ENCODE results near the gene SHC1.

SHC1 gene

DNA sequence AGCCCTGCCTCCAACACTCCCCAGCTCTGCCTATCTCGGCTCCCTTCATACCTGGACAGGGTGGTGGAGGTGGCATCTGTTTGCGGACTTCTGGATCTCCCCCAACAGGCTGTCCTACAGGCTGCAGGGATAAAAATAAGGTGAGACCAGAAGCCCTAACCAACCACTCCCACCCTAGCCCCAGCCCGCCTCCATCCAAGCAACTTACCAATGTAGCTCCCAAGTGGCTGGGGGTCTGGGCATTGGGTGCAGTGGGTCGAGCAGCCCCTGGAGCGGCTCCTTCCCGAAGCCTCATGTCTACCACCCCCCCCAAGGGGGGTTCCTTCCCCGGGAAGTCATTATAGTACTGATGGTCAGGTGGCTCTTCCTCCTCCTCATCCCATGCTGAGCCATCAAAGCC is 4.4 kb downstream of the SHC1 start:
- peak overlapping the region; percentile 94 for H3K9ac ChIP-seq (ENCODE audit: low read depth, low read length)
- H3K36me3 ChIP-seq (ENCODE audit: insufficient read depth, low read length), result peaks cover 63% of the 10 kb centered on the region
- no peaks in the 10 kb centered on the region for H3K27me3 ChIP-seq (ENCODE audit: control insufficient read depth, insufficient read depth, low read length)
- no peak overlapping the region for H3K4me2 ChIP-seq (ENCODE audit: low read length)
- no peak overlapping the region for H3K4me3 ChIP-seq (ENCODE audit: low read length)
- no peaks in the 10 kb centered on the region for H3K9me3 ChIP-seq (replicated peaks; ENCODE audit: low read length)
- H3K4me1 ChIP-seq (ENCODE audit: control insufficient read depth, insufficient read depth, low read length), result peaks cover 57% of the 10 kb centered on the region

DNA sequence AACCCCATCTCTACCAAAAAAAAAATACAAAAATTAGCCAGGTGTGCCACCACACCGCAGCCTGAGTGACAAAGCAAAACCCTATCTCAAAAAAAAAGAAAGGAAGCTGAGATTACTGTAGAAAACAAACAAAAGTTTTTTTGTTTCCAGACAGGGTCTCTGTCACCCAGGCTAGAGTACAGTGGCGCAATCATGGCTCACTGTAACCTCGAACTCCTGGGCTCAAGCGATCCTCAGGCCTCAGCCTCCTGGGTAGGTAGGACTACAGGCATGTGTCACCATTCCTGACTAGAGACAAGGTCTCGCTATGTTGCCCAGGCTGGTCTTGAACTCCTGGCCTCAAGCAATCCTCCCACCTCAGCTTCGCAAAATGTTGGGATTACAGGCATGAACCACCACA is 6.2 kb downstream of the SHC1 start:
- Histone ChIP-seq H3K27me3 (ENCODE audit: control insufficient read depth, insufficient read depth, low read length) (no peaks in the 10 kb centered on the region), H3K36me3 (ENCODE audit: insufficient read depth, low read length) (peaks cover 63% of the 10 kb centered on the region), H3K9me3 (replicated peaks; ENCODE audit: low read length) (no peaks in the 10 kb centered on the region), H3K4me1 (ENCODE audit: control insufficient read depth, insufficient read depth, low read length) (peaks cover 59% of the 10 kb centered on the region), H3K9ac (ENCODE audit: low read depth, low read length) (no peak overlapping the region), H3K4me3 (ENCODE audit: low read length) (no peak overlapping the region), H3K4me2 (ENCODE audit: low read length) (no peak overlapping the region)

DNA sequence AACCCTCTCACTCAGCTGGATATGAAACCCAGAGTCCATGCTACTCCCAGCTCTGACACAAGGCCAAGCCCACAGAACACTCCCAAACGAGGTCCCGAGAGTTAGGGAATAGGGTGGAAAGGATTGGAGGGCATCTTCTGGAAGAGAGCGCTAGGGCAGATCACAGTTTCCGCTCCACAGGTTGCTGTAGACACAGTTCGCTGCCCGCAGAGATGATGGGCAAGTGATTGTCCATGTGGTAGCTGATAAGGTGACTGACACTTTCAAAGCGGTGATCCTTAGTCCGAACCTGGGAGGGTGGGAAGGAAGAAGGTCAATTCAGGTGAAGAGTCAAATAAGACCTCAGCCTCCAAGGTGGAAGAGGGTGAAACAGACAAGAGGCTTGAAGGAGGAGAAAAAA is 6.9 kb downstream of the SHC1 start:
- peaks cover 62% of the 10 kb centered on the region for H3K36me3 ChIP-seq (ENCODE audit: insufficient read depth, low read length)
- H3K4me2 ChIP-seq (ENCODE audit: low read length), result no peak overlapping the region
- H3K4me3 ChIP-seq (ENCODE audit: low read length), result no peak overlapping the region
- H3K27me3 ChIP-seq (ENCODE audit: control insufficient read depth, insufficient read depth, low read length), result no peaks in the 10 kb centered on the region
- H3K9me3 ChIP-seq (replicated peaks; ENCODE audit: low read length), result no peaks in the 10 kb centered on the region
- peaks cover 52% of the 10 kb centered on the region for H3K4me1 ChIP-seq (ENCODE audit: control insufficient read depth, insufficient read depth, low read length)
- peak overlapping the region; percentile 94 for H3K9ac ChIP-seq (ENCODE audit: low read depth, low read length)

DNA sequence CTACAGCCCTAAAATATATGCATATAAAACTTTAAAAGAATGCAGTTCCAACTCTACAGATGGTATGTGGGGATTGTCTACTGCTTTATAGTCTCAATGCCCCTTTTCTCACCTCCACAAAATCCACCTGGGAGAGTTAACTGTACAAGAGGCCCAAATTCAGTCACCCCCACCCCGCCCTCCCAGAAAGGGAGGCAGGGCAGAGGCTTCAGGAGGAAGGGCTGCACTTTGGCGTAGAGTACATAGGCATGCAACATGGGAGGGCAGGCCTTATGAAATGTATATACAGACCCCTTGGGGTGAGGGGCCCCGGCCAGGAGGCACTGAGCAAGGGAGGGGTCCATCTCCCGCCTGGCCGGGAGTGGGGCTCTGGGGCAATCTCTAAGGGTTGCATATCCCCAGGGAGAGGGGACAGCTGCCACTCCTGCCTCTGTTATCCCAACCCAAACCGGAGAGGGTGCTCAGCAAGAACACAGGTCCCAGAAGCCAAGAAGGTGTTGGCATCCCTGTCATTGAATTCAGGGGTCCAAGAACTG is 7.7 kb downstream of the SHC1 start:
- Histone ChIP-seq H3K4me2 (ENCODE audit: low read length) (peak overlapping the region; percentile 87), H3K4me3 (ENCODE audit: low read length) (peak overlapping the region; percentile 88), H3K9me3 (replicated peaks; ENCODE audit: low read length) (no peaks in the 10 kb centered on the region), H3K36me3 (ENCODE audit: insufficient read depth, low read length) (peaks cover 54% of the 10 kb centered on the region), H3K9ac (ENCODE audit: low read depth, low read length) (peak overlapping the region; percentile 94), H3K27me3 (ENCODE audit: control insufficient read depth, insufficient read depth, low read length) (no peaks in the 10 kb centered on the region), H3K4me1 (ENCODE audit: control insufficient read depth, insufficient read depth, low read length) (peaks cover 44% of the 10 kb centered on the region)

DNA sequence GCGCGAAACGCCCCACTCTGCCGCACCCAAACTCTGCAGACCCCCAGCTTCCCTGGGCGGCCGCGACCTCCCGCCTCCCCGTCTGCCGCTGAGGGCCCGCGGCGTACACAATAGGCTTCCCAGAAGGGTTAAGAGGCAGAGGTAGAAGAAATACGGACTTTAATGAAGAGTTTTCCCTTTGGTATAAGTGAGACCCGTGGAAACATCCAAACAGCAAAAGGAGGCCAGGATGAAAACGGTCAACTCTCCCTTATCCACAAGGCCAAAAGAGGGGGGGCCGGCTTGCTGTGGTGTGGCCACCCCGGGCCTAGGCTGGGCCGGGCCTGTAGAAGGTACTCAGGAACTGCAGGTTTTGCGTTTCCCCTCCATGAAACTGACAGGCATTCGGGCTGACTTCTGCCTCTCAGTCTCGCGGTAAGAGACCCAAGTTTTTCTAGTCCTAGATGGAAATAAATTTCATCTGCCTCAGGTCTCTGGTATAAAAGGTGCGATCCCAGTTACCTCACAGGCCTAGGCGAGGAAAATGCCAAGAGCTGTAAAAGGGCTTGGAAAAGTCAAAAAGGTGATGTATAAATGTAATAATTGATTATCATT is 8.3 kb downstream of the SHC1 start:
- H3K9me3 ChIP-seq (replicated peaks; ENCODE audit: low read length), result no peaks in the 10 kb centered on the region
- peak overlapping the region; percentile 94 for H3K9ac ChIP-seq (ENCODE audit: low read depth, low read length)
- H3K4me2 ChIP-seq (ENCODE audit: low read length), result peak overlapping the region; percentile 87
- peaks cover 48% of the 10 kb centered on the region for H3K36me3 ChIP-seq (ENCODE audit: insufficient read depth, low read length)
- H3K27me3 ChIP-seq (ENCODE audit: control insufficient read depth, insufficient read depth, low read length), result no peaks in the 10 kb centered on the region
- H3K4me1 ChIP-seq (ENCODE audit: control insufficient read depth, insufficient read depth, low read length), result peaks cover 43% of the 10 kb centered on the region
- H3K4me3 ChIP-seq (ENCODE audit: low read length), result peak overlapping the region; percentile 88

DNA sequence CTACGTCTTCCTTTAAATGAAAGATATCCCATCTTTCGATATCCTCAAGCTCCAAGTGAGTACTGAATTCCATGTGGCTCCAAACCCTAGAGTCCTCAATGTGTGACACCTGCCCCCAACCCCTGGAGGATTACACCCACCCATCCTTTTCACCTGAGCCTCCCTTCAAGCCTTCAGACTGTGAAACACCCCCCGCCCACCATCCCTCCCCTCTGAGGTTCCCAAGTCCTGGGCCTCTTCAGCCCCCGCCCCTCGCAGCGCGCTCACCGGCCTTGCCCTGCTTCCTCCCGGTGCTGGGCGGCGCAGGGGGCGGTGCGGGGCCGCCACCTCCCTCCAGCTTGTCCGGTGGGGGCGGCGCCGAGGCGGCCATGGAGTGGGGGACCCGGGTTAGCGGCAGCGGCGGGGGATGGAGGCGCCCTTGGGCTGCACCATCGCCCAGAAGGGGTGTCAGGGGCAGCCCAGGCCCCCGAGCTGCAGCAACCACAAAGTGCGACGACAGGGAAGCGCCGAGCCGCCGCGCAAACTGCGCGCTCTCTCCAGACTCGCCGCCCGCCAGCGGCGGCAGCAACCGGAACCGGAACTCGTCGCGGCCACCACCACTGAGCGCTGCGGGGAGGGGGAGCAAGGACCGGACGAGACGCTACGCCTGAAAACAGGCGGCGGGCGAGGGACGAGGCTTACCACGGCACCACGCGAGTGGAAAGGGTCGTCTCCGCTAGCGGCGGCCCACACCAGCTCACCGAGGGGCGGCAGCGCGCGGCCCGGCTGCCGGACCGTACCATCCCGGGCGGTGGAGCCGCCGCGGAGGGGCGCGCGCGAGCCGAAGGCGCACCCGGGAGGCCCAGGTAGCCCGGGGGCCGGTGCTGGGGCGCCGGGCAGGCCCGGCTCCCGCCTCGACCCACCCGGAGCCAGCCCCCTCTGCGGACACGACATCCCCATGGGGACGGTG is 9.1 kb downstream of the SHC1 start, which contains the start of gene PYGO2:
TSS of gene PYGO2 (minus strand) at position 576 of the 949 bp plus-strand sequence. CDS start at position 370, 206 bp downstream.
- Histone ChIP-seq H3K9me3 (replicated peaks; ENCODE audit: low read length) (no peaks in the 10 kb centered on the region), H3K4me1 (ENCODE audit: control insufficient read depth, insufficient read depth, low read length) (peaks cover 49% of the 10 kb centered on the region), H3K27me3 (ENCODE audit: control insufficient read depth, insufficient read depth, low read length) (no peaks in the 10 kb centered on the region), H3K9ac (ENCODE audit: low read depth, low read length) (peak within 1 kb of the TSS; percentile 94), H3K4me2 (ENCODE audit: low read length) (peak within 1 kb of the TSS; percentile 87), H3K4me3 (ENCODE audit: low read length) (peak within 1 kb of the TSS; percentile 88), H3K36me3 (ENCODE audit: insufficient read depth, low read length) (peaks cover 41% of the 10 kb centered on the region)

DNA sequence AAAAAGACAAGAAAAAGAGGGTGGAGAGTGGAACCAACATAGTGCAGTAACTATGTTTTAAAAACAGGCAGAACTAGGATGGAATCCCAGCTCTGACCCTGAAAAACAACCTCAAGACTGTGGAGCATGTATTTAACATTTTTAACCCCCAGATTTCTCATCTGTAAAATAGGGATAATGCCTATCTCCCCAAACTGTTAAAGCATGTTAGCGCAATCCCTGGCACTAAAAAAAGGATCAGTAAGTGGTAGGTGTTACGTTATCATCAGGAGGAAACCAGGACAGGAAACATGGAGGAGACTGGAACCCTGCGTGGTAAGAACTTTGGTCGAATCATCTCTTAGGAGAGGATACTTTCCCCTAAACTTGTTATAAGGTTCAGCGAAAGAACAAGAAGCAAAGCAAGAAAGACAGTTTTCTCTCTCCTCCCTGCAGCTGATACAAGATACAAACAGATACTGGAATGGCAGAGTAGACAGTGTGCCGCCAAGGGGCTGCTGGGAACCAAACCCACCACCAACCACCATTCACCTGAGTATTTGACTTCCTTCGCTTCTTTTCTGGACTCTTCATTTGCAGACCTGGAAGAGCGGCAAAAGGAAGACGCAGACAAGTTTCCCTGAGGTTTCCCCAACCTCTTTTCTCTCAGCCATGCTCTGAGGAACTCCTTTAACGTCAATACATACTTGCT is 10.0 kb downstream of the SHC1 start:
- Histone ChIP-seq H3K4me3 (ENCODE audit: low read length) (peak overlapping the region; percentile 88), H3K9ac (ENCODE audit: low read depth, low read length) (peak overlapping the region; percentile 94), H3K36me3 (ENCODE audit: insufficient read depth, low read length) (peaks cover 32% of the 10 kb centered on the region), H3K27me3 (ENCODE audit: control insufficient read depth, insufficient read depth, low read length) (no peaks in the 10 kb centered on the region), H3K4me2 (ENCODE audit: low read length) (peak overlapping the region; percentile 87), H3K4me1 (ENCODE audit: control insufficient read depth, insufficient read depth, low read length) (peaks cover 46% of the 10 kb centered on the region), H3K9me3 (replicated peaks; ENCODE audit: low read length) (no peaks in the 10 kb centered on the region)

DNA sequence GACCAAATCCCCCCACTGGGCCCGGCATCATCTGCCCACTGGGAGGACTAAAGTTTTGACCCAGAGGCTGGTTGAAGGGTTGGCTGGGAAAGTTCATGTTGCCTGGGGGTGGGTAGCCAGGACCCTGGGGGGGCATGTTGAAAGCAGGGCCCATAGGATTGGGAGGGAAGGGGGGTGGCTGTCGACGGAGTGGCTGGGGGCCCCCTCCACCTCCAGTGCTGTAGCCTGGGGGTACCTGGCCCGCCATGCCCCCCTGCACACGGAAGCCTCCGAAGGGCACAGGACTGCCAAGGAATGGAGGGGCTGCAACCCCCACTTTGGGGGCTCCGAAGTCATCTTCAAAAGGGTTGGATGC is 11.1 kb downstream of the SHC1 start:
- H3K36me3 ChIP-seq (ENCODE audit: insufficient read depth, low read length), result peaks cover 21% of the 10 kb centered on the region
- no peak overlapping the region for H3K9ac ChIP-seq (ENCODE audit: low read depth, low read length)

DNA sequence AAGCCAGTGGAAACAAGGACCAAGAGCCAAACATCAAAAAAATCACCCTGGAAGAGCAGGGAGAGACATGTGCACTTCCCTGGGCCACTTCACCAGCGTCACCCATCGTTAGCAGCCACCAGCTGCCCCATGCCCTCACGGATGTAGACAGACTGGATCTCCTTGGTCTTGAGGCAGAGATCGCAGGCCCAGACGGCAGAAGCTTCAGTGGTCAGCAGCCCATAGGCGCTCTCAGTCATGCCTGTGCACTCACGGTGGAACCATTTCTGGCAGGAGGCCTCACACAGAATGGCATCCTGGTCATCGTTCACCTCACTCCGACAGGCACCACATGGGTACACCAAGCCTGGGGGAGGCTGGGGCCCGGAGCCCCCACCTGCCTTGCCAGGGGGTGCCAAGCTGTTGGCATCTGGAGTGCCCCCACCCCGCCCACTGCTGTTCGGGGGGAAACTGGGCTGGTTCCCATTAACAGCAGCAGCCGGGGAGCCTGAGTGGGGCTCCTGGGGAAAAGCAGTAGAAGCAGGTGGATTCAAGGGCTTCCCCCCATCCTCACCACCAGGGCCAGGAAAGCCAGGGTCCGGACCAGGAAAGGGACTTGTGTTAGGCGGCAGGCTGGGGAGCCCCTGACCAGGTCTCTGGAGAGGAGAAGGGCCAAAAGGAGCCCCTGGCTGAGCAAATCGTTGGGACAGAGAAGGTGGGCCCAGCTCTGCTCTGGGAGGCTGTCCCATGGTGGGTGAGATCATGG is 11.7 kb downstream of the SHC1 start:
- H3K9ac ChIP-seq (ENCODE audit: low read depth, low read length), result no peak overlapping the region
- H3K4me3 ChIP-seq (ENCODE audit: low read length), result no peak overlapping the region
- no peak overlapping the region for H3K4me2 ChIP-seq (ENCODE audit: low read length)
- no peaks in the 10 kb centered on the region for H3K9me3 ChIP-seq (replicated peaks; ENCODE audit: low read length)
- peaks cover 16% of the 10 kb centered on the region for H3K36me3 ChIP-seq (ENCODE audit: insufficient read depth, low read length)
- peaks cover 55% of the 10 kb centered on the region for H3K4me1 ChIP-seq (ENCODE audit: control insufficient read depth, insufficient read depth, low read length)
- H3K27me3 ChIP-seq (ENCODE audit: control insufficient read depth, insufficient read depth, low read length), result no peaks in the 10 kb centered on the region

More for the DNA sequence above, 11.1 kb downstream of the SHC1 start:
- H3K9me3 ChIP-seq (replicated peaks; ENCODE audit: low read length), result no peaks in the 10 kb centered on the region
- H3K27me3 ChIP-seq (ENCODE audit: control insufficient read depth, insufficient read depth, low read length), result no peaks in the 10 kb centered on the region
- H3K4me1 ChIP-seq (ENCODE audit: control insufficient read depth, insufficient read depth, low read length), result peaks cover 54% of the 10 kb centered on the region
- H3K4me2 ChIP-seq (ENCODE audit: low read length), result no peak overlapping the region
- no peak overlapping the region for H3K4me3 ChIP-seq (ENCODE audit: low read length)

DNA sequence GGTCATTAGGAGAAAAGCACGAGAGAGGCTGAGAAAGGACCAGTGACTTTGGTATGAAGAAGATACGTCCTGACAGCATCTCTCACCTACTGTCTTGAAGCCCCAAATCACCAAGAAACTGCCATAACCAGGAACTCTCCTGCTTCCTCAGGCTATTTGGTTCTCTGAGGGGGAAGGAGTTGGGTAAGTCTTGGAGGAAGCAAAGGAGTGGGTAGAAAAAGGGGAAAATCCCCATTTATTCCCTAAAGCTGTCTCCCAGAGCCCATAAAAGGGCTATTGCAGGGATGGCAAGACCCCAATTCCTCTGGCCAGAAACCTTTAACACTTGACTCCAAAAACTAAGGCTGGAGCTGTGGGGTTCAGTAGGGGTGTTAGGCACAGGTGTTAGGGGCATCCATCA is 12.5 kb downstream of the SHC1 start:
- no peak overlapping the region for H3K4me2 ChIP-seq (ENCODE audit: low read length)
- peaks cover 8% of the 10 kb centered on the region for H3K36me3 ChIP-seq (ENCODE audit: insufficient read depth, low read length)
- H3K9me3 ChIP-seq (replicated peaks; ENCODE audit: low read length), result no peaks in the 10 kb centered on the region
- peaks cover 48% of the 10 kb centered on the region for H3K4me1 ChIP-seq (ENCODE audit: control insufficient read depth, insufficient read depth, low read length)
- no peak overlapping the region for H3K4me3 ChIP-seq (ENCODE audit: low read length)
- H3K9ac ChIP-seq (ENCODE audit: low read depth, low read length), result no peak overlapping the region
- H3K27me3 ChIP-seq (ENCODE audit: control insufficient read depth, insufficient read depth, low read length), result no peaks in the 10 kb centered on the region

All from skeletal muscle satellite cell (primary cell).